Keratinocyte (primary cell): ENCODE measurements around the gene USP34.

Source experiments
- EZH2 ChIP-seq: IDR thresholded peaks from one replicate; pipeline ENCODE4 v1.6.1; 2012; ENCODE audit warnings: inconsistent platforms, mild to moderate bottlenecking, low read length, moderate library complexity
- TF ChIP-seq, protein P1 (sequence below), 3 experiments: IDR thresholded peaks in 1 of 3; conservative IDR thresholded peaks in 1 of 3; optimal IDR thresholded peaks in 1 of 3; 2 replicates in 2 of 3; 3 replicates in 1 of 3; pipeline versions ENCODE3 to v1.5.1; 2011; ENCODE audit warnings: low read length in 3 of 3, mild to moderate bottlenecking in 3 of 3, moderate library complexity in 2 of 3, control low read depth in 1 of 3, inconsistent platforms in 1 of 3; ENCODE audit not compliant: insufficient read depth in 2 of 3; ENCODE audit errors: extremely low read depth in 1 of 3

DNA sequence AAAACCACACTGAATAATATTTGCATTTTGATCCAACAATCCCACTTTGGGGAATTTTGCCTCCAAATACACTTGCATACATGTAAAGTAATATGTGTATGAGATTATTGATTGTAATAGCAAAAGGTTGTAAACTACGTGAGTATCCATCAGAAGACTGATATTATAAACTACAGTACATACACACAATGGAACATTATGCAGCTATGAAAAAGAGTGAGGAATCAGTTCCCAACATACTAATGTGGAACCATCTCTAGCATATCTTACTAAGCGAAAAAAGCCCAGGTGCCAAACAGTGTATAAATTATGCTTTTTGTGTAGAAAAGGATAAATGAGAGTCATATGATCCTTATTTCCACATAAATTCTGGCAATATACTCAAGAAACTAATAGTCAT lies 324.9 kb downstream of the USP34 start:
- TF ChIP-seq, protein P1, sequence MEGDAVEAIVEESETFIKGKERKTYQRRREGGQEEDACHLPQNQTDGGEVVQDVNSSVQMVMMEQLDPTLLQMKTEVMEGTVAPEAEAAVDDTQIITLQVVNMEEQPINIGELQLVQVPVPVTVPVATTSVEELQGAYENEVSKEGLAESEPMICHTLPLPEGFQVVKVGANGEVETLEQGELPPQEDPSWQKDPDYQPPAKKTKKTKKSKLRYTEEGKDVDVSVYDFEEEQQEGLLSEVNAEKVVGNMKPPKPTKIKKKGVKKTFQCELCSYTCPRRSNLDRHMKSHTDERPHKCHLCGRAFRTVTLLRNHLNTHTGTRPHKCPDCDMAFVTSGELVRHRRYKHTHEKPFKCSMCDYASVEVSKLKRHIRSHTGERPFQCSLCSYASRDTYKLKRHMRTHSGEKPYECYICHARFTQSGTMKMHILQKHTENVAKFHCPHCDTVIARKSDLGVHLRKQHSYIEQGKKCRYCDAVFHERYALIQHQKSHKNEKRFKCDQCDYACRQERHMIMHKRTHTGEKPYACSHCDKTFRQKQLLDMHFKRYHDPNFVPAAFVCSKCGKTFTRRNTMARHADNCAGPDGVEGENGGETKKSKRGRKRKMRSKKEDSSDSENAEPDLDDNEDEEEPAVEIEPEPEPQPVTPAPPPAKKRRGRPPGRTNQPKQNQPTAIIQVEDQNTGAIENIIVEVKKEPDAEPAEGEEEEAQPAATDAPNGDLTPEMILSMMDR (optimal IDR thresholded peaks at IDR 0.05 in 1 of 3, IDR thresholded peaks at IDR 0.05 in 1 of 3, conservative IDR thresholded peaks at IDR 0.05 in 1 of 3; ENCODE audit: extremely low read depth in 1 of 3, insufficient read depth in 2 of 3, low read length in 3 of 3): no peak
- no peak for TF ChIP-seq EZH2
